Stimulated activated CD4-positive, alpha-beta T cell treated with anti-CD3 and anti-CD28 coated beads, Interleukin-4, amount 100 ng/mL, for 48 hours (primary cell): Measurements from ENCODE around the gene MIER2.

Source experiments
- DNase-seq, 2 donors: peaks; one replicate each; pipeline ENCODE4 v3.0.0-alpha.2; 2020; ENCODE audit warnings: low read depth in 2 of 2

MIER2 gene

GRCh38 chr19:378706-379105 lies 34.1 kb upstream of the MIER2 start:
- no peak for DNase-seq

GRCh38 chr19:377801-378581 lies 33.4 kb upstream of the MIER2 start:
- DNase-seq: no peak

- no peak for DNase-seq
Observed at GRCh38 chr19:376111-376470, 31.5 kb upstream of the MIER2 start.

GRCh38 chr19:375395-376110 lies 31.0 kb upstream of the MIER2 start:
- no peak for DNase-seq

- DNase-seq: no peak
Observed at GRCh38 chr19:374886-375235, 30.3 kb upstream of the MIER2 start.

- DNase-seq: no peak
Observed at GRCh38 chr19:374183-374885, 29.7 kb upstream of the MIER2 start.

GRCh38 chr19:373391-374182 lies 29.0 kb upstream of the MIER2 start:
- DNase-seq: no peak

GRCh38 chr19:372306-372890 lies 27.8 kb upstream of the MIER2 start:
- DNase-seq: no peak

- no peak for DNase-seq
Observed at GRCh38 chr19:371501-372168, 27.0 kb upstream of the MIER2 start.

GRCh38 chr19:370641-371330 lies 26.2 kb upstream of the MIER2 start:
- DNase-seq: no peak

- DNase-seq: no peak
Observed at GRCh38 chr19:369876-370275, 25.3 kb upstream of the MIER2 start.

- no peak for DNase-seq
Observed at GRCh38 chr19:369256-369655, 24.7 kb upstream of the MIER2 start.

- no peak for DNase-seq
Observed at GRCh38 chr19:368630-369024, 24.0 kb upstream of the MIER2 start.

- no peak for DNase-seq
Observed at GRCh38 chr19:367963-368629, 23.5 kb upstream of the MIER2 start.

GRCh38 chr19:367561-367960 lies 23.0 kb upstream of the MIER2 start:
- DNase-seq: no peak

GRCh38 chr19:366951-367350 lies 22.4 kb upstream of the MIER2 start:
- no peak for DNase-seq

GRCh38 chr19:366205-366783 lies 21.7 kb upstream of the MIER2 start:
- no peak for DNase-seq

- no peak for DNase-seq
Observed at GRCh38 chr19:364496-365287, 20.1 kb upstream of the MIER2 start.

GRCh38 chr19:362683-363082 lies 18.1 kb upstream of the MIER2 start:
- no peak for DNase-seq
